ENCODE measurements around the gene TUBA1B. TPM values are rescaled to one million over a fixed set of nuclear protein-coding genes. Genes with fewer than 3 reads are reported as not detected.
A peak's percentile ranks its signal among the peaks of the same experiment; 100 is the strongest.
"Not testable (repeated sequence)": the region's sequence is repeated elsewhere in the genome, so short reads cannot be mapped to it uniquely, and the experiment has no call there.

Gene TUBA1B
- 1,958 and 1,976 TPM in 2 replicates for total RNA-seq (2014; rRNA removed; shearing (Covaris generic))
- polyA plus RNA-seq (2015; cell fraction: cytosol; rRNA removed) = 2,389 and 2,410 TPM in 2 replicates
- 508 and 518 TPM in 2 replicates for polyA plus RNA-seq (2015; cell fraction: nucleus; rRNA removed)

GRCh38 chr12:49131051-49131893 lies at the start of gene TUBA1B:
TUBA1B (minus strand) TSS chr12:49131395; CDS start chr12:49131300, 95 bp downstream.
- in situ Hi-C loops (cut with HindIII; ENCODE audit: low pct_unique_long_range_greater_than_20kb, low sequenced_read_pairs) = no loop called here
- peak; percentile 88 for DNase-seq (ENCODE audit: low read depth, low spot score)

- in situ Hi-C loops (cut with HindIII; ENCODE audit: low pct_unique_long_range_greater_than_20kb, low sequenced_read_pairs) = no loop called here
- DNase-seq (ENCODE audit: low read depth, low spot score) = no peak
Measured at GRCh38 chr12:49174218-49174617, 43.0 kb upstream of the TUBA1B start.

DNA sequence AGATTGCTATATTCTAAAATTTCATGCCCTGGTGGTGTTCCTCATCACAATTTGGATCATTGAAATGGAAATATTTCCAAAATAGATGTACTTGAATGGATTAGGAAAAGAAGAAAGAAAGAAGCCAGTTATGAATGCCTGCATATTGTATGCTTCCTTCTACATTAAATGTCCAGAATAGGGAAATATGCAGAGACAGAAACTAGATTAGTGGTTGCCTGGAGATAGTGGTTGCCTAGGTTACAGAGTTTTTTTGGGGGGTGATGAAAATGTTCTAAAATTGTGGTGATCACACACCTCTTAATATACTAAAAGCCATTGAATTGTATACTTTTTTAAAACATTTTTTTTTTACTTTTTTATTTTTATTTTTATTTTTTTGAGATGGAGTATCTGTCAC lies 39.7 kb upstream of the TUBA1B start:
- in situ Hi-C loops (cut with HindIII; ENCODE audit: low pct_unique_long_range_greater_than_20kb, low sequenced_read_pairs) = no loop called here
- DNase-seq (ENCODE audit: low read depth, low spot score) = no peak

DNA sequence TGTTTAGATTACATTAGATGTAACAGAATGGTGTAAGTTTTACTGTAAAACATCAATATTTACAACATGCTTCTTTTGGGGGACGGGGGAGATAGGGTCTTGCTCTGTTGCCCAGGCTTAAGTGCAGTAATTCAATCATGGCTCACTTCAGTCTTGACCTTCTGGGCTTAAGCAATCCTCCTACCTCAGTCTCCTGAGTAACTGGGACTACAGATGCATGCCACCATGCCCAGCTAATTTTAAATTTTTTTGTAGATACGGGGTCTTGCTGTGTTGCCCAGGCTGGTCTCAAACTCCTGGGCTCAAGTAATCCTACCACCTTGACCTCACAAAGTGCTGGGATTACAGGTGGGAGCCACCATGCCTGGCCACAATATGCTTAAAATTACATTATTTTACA lies 33.9 kb upstream of the TUBA1B start:
- DNase-seq (ENCODE audit: low read depth, low spot score) = no peak
- in situ Hi-C loops (cut with HindIII; ENCODE audit: low pct_unique_long_range_greater_than_20kb, low sequenced_read_pairs) = no loop called here

GRCh38 chr12:49161901-49162300 lies 30.7 kb upstream of the TUBA1B start:
- in situ Hi-C loops (cut with HindIII; ENCODE audit: low pct_unique_long_range_greater_than_20kb, low sequenced_read_pairs); DNase-seq (ENCODE audit: low read depth, low spot score): not testable (repeated sequence)

DNA sequence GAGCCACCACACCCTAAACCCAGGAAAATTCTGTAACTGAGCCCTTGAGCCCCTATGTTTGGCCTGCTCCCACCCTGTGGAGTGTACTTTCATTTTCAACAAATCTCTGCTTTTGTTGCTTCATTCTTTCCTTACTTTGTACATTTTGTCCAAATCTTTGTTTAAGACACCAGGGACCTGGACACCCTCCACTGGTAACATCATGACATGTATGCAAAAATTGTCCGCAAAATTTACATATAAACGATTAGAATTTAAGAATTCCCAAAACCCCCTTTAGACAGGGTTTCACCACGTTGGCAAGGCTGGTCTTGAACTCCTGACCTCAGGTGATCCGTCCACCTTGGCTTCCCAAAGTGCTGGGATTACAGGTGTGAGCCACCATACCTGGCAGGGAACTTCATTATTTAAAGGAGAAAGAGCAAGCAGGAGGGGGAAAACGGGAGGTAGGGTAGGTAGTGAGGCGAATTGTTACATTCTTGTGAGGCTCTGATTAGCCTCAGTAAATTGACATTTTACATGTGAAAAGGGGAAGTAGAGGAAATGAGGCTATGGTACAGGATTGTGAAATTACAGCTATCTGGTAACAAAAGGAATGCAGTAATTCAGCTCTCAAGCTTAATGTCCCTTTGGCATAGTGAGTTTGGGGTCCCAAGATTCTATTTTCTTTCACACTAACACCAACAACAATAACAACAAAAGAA lies 30.0 kb upstream of the TUBA1B start:
- in situ Hi-C loops (cut with HindIII; ENCODE audit: low pct_unique_long_range_greater_than_20kb, low sequenced_read_pairs) = no loop called here
- DNase-seq (ENCODE audit: low read depth, low spot score) = no peak

GRCh38 chr12:49160399-49160798 lies 29.2 kb upstream of the TUBA1B start:
- in situ Hi-C loops (cut with HindIII; ENCODE audit: low pct_unique_long_range_greater_than_20kb, low sequenced_read_pairs) = no loop called here
- DNase-seq (ENCODE audit: low read depth, low spot score) = no peak

DNA sequence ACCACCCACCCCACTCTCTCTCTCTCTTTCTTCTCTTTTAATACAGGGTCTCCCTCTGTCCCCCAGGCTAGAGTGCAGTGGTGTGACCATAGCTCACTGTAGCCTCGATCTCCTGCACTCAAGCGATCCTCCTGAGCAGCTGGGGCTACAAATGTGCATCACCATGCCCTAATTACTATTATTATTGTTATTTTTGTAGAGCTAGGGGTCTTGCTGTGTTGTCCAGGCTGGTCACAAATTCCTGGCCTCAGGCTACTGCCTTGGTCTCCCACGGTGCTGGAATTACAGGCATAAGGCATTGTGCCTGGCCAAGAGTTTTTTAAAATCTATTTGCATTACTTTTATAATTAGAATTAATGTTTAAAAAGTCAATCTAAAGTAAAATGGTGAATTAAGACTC lies 23.0 kb upstream of the TUBA1B start:
- DNase-seq (ENCODE audit: low read depth, low spot score) = no peak
- in situ Hi-C loops (cut with HindIII; ENCODE audit: low pct_unique_long_range_greater_than_20kb, low sequenced_read_pairs) = no loop called here

DNA sequence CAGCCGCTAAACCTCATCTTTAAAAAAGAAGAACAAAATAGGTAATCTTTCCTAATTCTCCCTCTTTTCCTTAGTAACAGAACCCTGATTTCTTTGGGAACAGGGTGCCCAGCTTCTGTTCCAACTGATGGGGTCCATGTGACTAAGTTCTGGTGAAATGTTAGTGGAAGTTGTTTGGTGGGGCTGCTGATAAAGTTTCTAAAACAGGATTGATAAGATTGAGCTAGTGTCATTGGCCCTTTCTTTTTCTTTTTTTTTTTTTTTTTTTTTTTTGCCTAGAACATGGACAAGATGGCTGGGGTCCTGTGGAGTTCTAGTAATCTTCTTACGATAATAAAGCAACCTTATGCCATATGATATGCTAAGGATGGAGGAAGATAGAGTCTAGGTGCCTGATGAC lies 16.2 kb upstream of the TUBA1B start:
- in situ Hi-C loops (cut with HindIII; ENCODE audit: low pct_unique_long_range_greater_than_20kb, low sequenced_read_pairs) = no loop called here
- no peak for DNase-seq (ENCODE audit: low read depth, low spot score)

DNA sequence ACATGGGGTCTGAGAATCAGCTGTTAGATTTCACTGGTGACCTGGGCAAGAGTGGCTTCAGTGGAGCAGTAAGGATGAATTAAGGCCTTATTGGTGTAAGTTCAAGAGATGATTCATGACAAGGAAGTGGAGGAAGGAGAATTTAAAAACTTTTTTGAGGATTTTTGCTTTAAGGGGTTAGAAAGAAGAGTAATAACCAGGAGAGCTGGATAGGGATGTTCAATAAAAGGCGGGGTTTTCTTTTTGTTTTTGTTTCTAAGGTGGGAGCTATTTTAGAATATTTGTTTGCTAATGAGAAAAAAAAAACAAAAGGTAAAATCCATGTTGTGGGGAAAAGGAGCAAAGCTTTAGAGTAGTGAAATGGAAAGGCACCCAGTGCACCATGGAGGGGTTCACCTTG lies 15.2 kb upstream of the TUBA1B start:
- DNase-seq (ENCODE audit: low read depth, low spot score) = no peak
- in situ Hi-C loops (cut with HindIII; ENCODE audit: low pct_unique_long_range_greater_than_20kb, low sequenced_read_pairs) = no loop called here

DNA sequence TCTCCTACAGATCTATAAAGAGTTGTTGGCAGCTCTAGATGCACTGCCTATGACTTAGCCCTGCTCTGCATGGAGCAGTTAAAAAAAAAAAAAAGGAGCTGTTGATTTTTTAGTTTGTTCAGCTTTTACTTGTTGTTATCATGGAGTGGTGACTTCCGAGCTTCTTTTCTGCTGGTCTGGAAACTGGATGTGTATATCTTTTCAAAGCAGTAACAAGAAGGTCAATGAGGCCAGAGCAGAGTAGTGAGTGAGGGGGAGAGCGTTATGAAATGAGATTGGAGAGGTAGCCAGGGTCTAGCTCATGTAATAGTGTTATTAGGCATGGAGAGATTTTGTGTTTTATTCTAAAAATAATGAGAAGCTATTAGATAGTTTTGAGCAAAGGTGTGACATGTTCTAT lies 13.2 kb upstream of the TUBA1B start:
- in situ Hi-C loops (cut with HindIII; ENCODE audit: low pct_unique_long_range_greater_than_20kb, low sequenced_read_pairs) = no loop called here
- DNase-seq (ENCODE audit: low read depth, low spot score) = no peak

DNA sequence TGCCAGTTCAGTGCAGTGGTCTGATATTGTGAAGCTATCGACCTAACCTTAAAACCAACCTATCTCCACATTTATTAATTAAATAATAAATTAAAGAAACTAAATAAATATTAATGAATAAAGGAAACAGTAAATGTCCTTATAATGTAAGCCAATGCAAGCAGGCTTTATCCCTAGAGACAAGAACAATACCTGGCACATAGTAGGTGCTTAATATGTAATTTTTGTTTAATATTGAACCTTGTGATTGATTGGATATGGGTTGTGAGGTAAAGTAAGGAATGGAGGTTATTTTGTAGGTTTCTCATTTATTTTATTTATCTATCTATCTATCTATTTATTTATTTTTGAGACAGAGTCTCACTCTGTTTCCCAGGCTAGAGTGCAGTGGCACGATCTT lies 7.8 kb upstream of the TUBA1B start:
- in situ Hi-C loops (cut with HindIII; ENCODE audit: low pct_unique_long_range_greater_than_20kb, low sequenced_read_pairs) = no loop called here
- no peak for DNase-seq (ENCODE audit: low read depth, low spot score)

DNA sequence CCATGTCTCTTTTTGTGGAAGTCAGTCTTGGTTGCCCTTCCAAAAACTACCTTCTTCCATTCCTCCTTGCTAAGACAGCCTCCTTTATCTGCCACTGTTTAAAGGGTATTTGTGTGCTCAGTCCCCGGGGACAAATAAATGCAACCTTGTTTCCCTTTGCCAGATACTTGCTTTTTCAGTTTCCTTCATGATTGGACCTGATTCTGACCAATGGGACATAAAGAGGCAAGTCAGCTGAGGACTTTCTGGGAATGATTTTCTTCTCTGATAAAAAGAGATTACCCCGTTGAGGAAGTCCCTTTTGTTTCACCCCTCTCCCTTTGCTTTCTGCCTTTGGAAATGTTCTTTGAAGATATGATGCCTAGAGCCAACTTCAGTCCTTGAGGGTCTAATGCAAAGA lies 7.4 kb upstream of the TUBA1B start:
- DNase-seq (ENCODE audit: low read depth, low spot score) = peak; percentile 97
- in situ Hi-C loops (cut with HindIII; ENCODE audit: low pct_unique_long_range_greater_than_20kb, low sequenced_read_pairs) = no loop called here

- in situ Hi-C loops (cut with HindIII; ENCODE audit: low pct_unique_long_range_greater_than_20kb, low sequenced_read_pairs) = no loop called here
- no peak for DNase-seq (ENCODE audit: low read depth, low spot score)
Measured at GRCh38 chr12:49137476-49137875, 6.3 kb upstream of the TUBA1B start.

- in situ Hi-C loops (cut with HindIII; ENCODE audit: low pct_unique_long_range_greater_than_20kb, low sequenced_read_pairs); DNase-seq (ENCODE audit: low read depth, low spot score): not testable (repeated sequence)
Measured at GRCh38 chr12:49136997-49137396, 5.8 kb upstream of the TUBA1B start.

DNA sequence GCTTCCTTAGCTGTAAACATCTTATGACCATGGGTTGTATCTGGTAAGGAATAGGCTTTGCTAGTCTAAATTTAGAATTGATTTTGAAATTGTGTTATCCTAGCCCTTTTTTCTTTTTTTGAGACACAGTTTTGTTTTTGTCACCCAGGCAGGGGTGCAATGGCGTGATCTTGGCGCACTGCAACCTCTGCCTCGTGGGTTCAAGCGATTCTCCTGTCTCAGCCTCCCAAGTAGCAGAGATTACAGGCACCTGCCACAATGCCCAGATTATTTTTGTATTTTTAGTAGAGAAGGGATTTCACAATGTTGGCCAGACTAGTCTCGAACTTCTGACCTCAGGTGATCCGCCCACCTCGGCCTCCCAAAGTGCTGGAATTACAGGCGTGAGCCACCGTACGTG lies 2.4 kb upstream of the TUBA1B start:
- in situ Hi-C loops (cut with HindIII; ENCODE audit: low pct_unique_long_range_greater_than_20kb, low sequenced_read_pairs) = no loop called here

GRCh38 chr12:49133014-49133413 lies 1.8 kb upstream of the TUBA1B start:
- DNase-seq (ENCODE audit: low read depth, low spot score) = peak; percentile 16
- in situ Hi-C loops (cut with HindIII; ENCODE audit: low pct_unique_long_range_greater_than_20kb, low sequenced_read_pairs) = no loop called here

More for the DNA sequence above, 2.4 kb upstream of the TUBA1B start:
- no peak for DNase-seq (ENCODE audit: low read depth, low spot score)

- peak; percentile 32 for DNase-seq (ENCODE audit: low read depth, low spot score)
- in situ Hi-C loops (cut with HindIII; ENCODE audit: low pct_unique_long_range_greater_than_20kb, low sequenced_read_pairs) = no loop called here
Measured at GRCh38 chr12:49131894-49132461, 783 bp upstream of the TUBA1B start.

All from SK-MEL-5 (cell line).